ENCODE measurements around the gene UNC5A. TPM values are rescaled to one million over a fixed set of nuclear protein-coding genes. Genes with fewer than 3 reads are reported as not detected.

Gene UNC5A
- total RNA-seq, 2 experiments from 2014 or later, result not detected

DNA sequence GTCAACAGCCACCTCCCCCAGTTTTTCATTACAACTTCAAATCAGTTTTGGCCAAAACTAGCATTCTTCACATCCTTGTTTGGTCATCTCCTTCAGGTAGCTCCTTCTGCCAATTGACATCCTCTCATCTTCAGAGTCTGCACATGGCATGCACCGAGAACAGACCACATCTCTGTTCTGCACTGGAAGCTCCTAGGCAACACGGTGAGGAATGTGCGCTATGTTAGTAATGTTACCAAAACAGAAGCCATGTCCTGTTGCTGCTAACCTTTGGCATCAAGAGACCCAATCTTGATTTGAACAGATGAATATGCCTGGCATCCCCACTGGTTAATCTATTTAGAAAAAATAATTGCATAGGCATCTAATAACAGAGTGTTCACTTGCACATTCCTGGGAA is 93.9 kb downstream of the UNC5A start:
- H3K9me3 ChIP-seq (ENCODE audit: control insufficient read depth in 1 of 2, insufficient read depth in 1 of 2, low read length in 2 of 2), result no peaks in the 10 kb centered on the region
- Mint-ChIP-seq H3K9me3 (no peaks in the 10 kb centered on the region), H3K36me3 (ENCODE audit: low read depth) (peaks cover 67% of the 10 kb centered on the region), H3K4me1 (ENCODE audit: low read depth) (peaks cover 8% of the 10 kb centered on the region), H3K4me3 (no peak overlapping the region), H3K27me3 (no peaks in the 10 kb centered on the region), H3K27ac (no peak overlapping the region)
- TF ChIP-seq, protein P1, sequence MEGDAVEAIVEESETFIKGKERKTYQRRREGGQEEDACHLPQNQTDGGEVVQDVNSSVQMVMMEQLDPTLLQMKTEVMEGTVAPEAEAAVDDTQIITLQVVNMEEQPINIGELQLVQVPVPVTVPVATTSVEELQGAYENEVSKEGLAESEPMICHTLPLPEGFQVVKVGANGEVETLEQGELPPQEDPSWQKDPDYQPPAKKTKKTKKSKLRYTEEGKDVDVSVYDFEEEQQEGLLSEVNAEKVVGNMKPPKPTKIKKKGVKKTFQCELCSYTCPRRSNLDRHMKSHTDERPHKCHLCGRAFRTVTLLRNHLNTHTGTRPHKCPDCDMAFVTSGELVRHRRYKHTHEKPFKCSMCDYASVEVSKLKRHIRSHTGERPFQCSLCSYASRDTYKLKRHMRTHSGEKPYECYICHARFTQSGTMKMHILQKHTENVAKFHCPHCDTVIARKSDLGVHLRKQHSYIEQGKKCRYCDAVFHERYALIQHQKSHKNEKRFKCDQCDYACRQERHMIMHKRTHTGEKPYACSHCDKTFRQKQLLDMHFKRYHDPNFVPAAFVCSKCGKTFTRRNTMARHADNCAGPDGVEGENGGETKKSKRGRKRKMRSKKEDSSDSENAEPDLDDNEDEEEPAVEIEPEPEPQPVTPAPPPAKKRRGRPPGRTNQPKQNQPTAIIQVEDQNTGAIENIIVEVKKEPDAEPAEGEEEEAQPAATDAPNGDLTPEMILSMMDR (IDR thresholded peaks at IDR 0.05), result no peak
- H3K4me3 ChIP-seq (ENCODE audit: low read length), result no peak overlapping the region
- ATAC-seq (ENCODE audit: poor library complexity), result no peak
- no peak for DNase-seq
- no peaks in the 10 kb centered on the region for H3K27me3 ChIP-seq (ENCODE audit: control insufficient read depth in 1 of 2, insufficient read depth in 2 of 2, low read length in 2 of 2)
- CTCF ChIA-PET, result no interaction called here
- peaks cover 13% of the 10 kb centered on the region for H3K4me1 ChIP-seq (ENCODE audit: insufficient read depth, low read length)
- H3K36me3 ChIP-seq (ENCODE audit: insufficient read depth, low read length), result peaks cover 62% of the 10 kb centered on the region
- H3K27ac ChIP-seq (ENCODE audit: low read depth in 1 of 2, low read length in 2 of 2), result no peak overlapping the region
- intact Hi-C loops (cut with DNase I, micrococcal nuclease), result no loop called here
- POLR2A ChIA-PET, result no interaction called here

DNA sequence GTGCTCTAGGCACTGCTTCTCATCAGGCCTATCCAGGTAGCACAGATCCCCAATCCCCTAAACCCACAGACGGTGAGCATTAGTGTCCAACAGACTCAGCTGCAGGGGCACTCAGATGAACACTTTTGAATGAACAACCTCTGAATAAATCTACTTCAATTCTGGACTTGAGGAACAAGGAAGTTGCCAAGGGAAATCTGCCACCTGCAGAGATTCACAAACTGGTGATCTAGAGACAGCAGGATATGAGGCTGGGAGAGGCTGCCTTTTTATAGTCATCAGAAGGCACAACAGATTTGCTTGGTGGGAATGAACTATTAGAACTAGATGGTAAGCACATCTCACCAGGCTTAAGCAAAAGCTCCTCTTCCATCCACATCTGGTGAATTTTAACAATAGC is 95.8 kb downstream of the UNC5A start:
- Mint-ChIP-seq H3K36me3 (ENCODE audit: low read depth) (peaks cover 85% of the 10 kb centered on the region), H3K27me3 (no peaks in the 10 kb centered on the region), H3K27ac (no peak overlapping the region), H3K9me3 (no peaks in the 10 kb centered on the region), H3K4me1 (ENCODE audit: low read depth) (no peaks in the 10 kb centered on the region), H3K4me3 (no peak overlapping the region)
- Histone ChIP-seq H3K36me3 (ENCODE audit: insufficient read depth, low read length) (peaks cover 69% of the 10 kb centered on the region), H3K4me1 (ENCODE audit: insufficient read depth, low read length) (no peaks in the 10 kb centered on the region), H3K4me3 (ENCODE audit: low read length) (no peak overlapping the region), H3K27ac (ENCODE audit: low read depth in 1 of 2, low read length in 2 of 2) (no peak overlapping the region), H3K9me3 (ENCODE audit: control insufficient read depth in 1 of 2, insufficient read depth in 1 of 2, low read length in 2 of 2) (no peaks in the 10 kb centered on the region), H3K27me3 (ENCODE audit: control insufficient read depth in 1 of 2, insufficient read depth in 2 of 2, low read length in 2 of 2) (no peaks in the 10 kb centered on the region)
- CTCF ChIA-PET, result no interaction called here
- POLR2A ChIA-PET, result no interaction called here
- TF ChIP-seq, protein P1 (IDR thresholded peaks at IDR 0.05), result no peak
- intact Hi-C loops (cut with DNase I, micrococcal nuclease), result no loop called here
- ATAC-seq (ENCODE audit: poor library complexity) (no peak), DNase-seq (no peak)

DNA sequence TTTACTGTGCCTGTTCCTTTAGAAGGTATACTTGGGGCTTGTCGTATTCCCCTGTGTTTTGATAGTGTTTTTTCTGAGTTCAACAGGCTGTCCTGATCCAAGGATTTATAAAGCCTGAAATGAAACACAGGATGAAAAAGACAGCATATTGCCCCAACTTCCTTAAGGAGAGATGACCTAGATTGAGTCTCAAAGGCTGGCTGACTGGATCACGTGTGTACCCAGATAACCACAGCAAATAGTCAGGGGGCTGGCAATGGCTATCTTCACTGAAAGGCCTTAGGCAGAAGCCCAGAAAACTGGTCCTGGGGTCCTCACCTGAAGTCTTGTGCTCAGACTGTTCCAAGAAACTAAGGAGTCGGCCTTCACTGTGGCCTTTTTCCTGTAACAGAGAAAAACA is 96.4 kb downstream of the UNC5A start:
- Mint-ChIP-seq H3K9me3 (no peaks in the 10 kb centered on the region), H3K27me3 (no peaks in the 10 kb centered on the region), H3K27ac (no peak overlapping the region), H3K4me3 (no peak overlapping the region), H3K36me3 (ENCODE audit: low read depth) (peaks cover 91% of the 10 kb centered on the region), H3K4me1 (ENCODE audit: low read depth) (no peaks in the 10 kb centered on the region)
- TF ChIP-seq, protein P1 (IDR thresholded peaks at IDR 0.05), result no peak
- no peaks in the 10 kb centered on the region for H3K27me3 ChIP-seq (ENCODE audit: control insufficient read depth in 1 of 2, insufficient read depth in 2 of 2, low read length in 2 of 2)
- POLR2A ChIA-PET, result no interaction called here
- no peaks in the 10 kb centered on the region for H3K9me3 ChIP-seq (ENCODE audit: control insufficient read depth in 1 of 2, insufficient read depth in 1 of 2, low read length in 2 of 2)
- H3K27ac ChIP-seq (ENCODE audit: low read depth in 1 of 2, low read length in 2 of 2), result no peak overlapping the region
- intact Hi-C loops (cut with DNase I, micrococcal nuclease), result no loop called here
- no peak for ATAC-seq (ENCODE audit: poor library complexity)
- CTCF ChIA-PET, result no interaction called here
- peaks cover 69% of the 10 kb centered on the region for H3K36me3 ChIP-seq (ENCODE audit: insufficient read depth, low read length)
- no peak for DNase-seq
- H3K4me3 ChIP-seq (ENCODE audit: low read length), result no peak overlapping the region
- H3K4me1 ChIP-seq (ENCODE audit: insufficient read depth, low read length), result no peaks in the 10 kb centered on the region

Data from CD4-positive, alpha-beta T cell (primary cell).